ENCODE results near the gene ZNF230. TPM values are rescaled to one million over a fixed set of nuclear protein-coding genes. Genes with fewer than 3 reads are reported as not detected.

Gene ZNF230
- 1 to 10 TPM; 4.6 to 8.0 (median 5.2) TPM for total RNA-seq

DNA sequence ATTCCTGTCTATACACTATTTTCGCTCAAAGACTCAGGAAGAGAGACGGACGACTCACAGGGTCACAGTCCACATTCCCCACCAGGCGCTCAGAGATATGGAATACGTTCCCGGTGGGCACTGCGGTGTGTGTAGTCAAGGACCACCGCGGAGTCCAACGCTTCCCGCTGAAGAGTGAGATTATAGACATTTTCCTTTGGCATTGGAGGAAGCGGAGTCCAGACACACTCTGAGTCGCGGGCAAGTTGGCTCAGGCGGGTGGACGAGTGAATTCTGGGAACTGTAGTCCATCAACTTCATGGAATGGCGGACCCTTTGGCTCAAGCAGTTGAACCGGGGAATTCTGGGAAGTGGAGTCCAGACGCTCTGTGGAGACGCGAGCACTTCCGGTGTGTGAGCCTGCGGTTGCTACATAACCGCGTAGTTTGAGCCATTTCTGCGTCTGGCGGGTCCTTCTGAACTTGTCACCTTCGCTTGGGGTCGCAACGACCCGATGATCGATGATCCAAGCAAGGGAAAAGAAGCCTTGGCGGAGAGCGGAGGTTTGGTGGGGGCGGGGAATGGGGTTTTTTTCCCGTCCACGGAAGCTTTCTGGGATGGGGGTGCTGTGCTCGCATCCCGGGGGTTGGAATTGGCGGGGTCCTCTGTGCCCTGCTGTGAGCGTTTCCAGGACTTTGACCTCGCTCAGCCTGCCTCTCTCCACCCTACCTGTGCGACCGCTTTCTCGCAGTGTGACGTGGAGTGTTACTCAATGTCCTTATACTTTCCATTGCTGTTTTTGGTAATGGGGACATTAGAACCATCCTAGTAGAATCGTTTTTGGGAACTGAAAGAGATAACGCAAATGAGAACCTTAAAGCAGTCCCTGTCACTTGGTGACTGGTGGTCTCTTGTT lies at the start of gene ZNF230:
ZNF230 (plus strand) TSS at position 392 of the 895 bp plus-strand sequence. CDS start 4,122 bp downstream, outside the sequence.
- Histone ChIP-seq H3K27ac (peak within 1 kb of the TSS in 1 of 3 donors; percentile 21), H3K4me1 (peaks cover 0 to 7% of the 10 kb centered on the region in 2 donors), H3K9me3 (no peaks in the 10 kb centered on the region), H3K36me3 (peaks cover 6 to 9% of the 10 kb centered on the region in 2 donors), H3K27me3 (no peaks in the 10 kb centered on the region), H3K4me3 (replicated peaks in 1 of 3) (peak within 1 kb of the TSS; percentile 19 to 88 (median 72))
- DNase-seq, result peak; percentile 90
- TF ChIP-seq, protein P1, sequence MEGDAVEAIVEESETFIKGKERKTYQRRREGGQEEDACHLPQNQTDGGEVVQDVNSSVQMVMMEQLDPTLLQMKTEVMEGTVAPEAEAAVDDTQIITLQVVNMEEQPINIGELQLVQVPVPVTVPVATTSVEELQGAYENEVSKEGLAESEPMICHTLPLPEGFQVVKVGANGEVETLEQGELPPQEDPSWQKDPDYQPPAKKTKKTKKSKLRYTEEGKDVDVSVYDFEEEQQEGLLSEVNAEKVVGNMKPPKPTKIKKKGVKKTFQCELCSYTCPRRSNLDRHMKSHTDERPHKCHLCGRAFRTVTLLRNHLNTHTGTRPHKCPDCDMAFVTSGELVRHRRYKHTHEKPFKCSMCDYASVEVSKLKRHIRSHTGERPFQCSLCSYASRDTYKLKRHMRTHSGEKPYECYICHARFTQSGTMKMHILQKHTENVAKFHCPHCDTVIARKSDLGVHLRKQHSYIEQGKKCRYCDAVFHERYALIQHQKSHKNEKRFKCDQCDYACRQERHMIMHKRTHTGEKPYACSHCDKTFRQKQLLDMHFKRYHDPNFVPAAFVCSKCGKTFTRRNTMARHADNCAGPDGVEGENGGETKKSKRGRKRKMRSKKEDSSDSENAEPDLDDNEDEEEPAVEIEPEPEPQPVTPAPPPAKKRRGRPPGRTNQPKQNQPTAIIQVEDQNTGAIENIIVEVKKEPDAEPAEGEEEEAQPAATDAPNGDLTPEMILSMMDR (IDR thresholded peaks at IDR 0.05), result no peak
- TF ChIP-seq POLR2A (IDR thresholded peaks at IDR 0.05), result peak in 1 of 2 donors; percentile 25
- intact Hi-C loops (cut with DNase I), result no loop called here
- WGBS, 2 donors, result 1% methylated on average over 43 to 44 of the region's 48 CpGs

DNA sequence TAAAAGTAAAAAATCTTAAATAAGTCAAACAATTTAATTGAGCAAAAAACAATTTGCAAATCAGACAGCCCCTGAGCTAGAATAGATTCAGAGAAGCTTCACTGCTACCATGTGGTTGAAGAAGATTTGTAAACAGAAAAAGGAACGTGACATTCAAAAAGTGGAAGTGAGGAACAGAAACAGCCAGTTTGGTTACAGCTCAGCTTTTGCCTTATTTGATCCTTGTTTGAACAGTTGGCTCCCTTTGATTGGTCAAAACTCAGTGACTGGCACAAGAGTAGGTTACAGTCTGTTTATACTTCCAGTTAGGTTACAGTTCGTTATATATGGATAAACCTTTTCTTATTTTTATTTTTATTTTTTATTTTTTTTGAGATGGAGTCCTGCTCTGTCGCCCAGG lies 45.9 kb upstream of the ZNF230 start:
- H3K9me3 ChIP-seq, result peaks cover 4% of the 10 kb centered on the region
- 92% methylated on average over 3 of the region's 3 CpGs for WGBS, 2 donors
- no peaks in the 10 kb centered on the region for H3K4me1 ChIP-seq
- no peak overlapping the region for H3K27ac ChIP-seq
- no peaks in the 10 kb centered on the region for H3K27me3 ChIP-seq
- no peak for TF ChIP-seq POLR2A (IDR thresholded peaks at IDR 0.05)
- TF ChIP-seq, protein P1 (IDR thresholded peaks at IDR 0.05), result no peak
- intact Hi-C loops (cut with DNase I), result no loop called here
- peaks cover 4 to 6% of the 10 kb centered on the region in 2 donors for H3K36me3 ChIP-seq
- no peak for DNase-seq
- no peak overlapping the region for H3K4me3 ChIP-seq (replicated peaks in 1 of 3)

DNA sequence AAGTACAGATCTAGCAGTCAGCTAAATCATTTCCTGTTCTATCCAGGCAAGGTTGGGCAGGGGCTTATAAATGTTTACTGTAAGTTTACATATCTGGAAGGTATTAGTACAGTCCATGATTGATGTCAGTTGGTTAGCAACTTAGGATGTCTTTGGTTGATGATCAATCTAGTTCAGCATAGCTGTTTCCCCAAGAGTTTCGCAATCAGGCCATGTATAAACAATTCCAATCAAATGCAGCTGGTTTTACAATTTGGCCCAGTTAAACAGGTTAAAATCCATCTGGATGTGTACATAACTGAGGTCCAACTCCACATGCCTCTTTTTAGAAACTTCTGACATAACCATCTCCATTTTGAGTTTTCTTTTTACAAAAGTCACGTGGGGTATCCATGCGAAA lies 44.9 kb upstream of the ZNF230 start:
- Histone ChIP-seq H3K27me3 (no peaks in the 10 kb centered on the region), H3K27ac (no peak overlapping the region), H3K4me1 (no peaks in the 10 kb centered on the region), H3K9me3 (peaks cover 6% of the 10 kb centered on the region), H3K36me3 (peaks cover 5 to 6% of the 10 kb centered on the region in 2 donors), H3K4me3 (replicated peaks in 1 of 3) (no peak overlapping the region)
- intact Hi-C loops (cut with DNase I), result no loop called here
- DNase-seq, result no peak
- TF ChIP-seq, protein P1 (IDR thresholded peaks at IDR 0.05), result no peak
- no peak for TF ChIP-seq POLR2A (IDR thresholded peaks at IDR 0.05)
- 95 to 99% methylated on average over 3 of the region's 3 CpGs for WGBS, 2 donors

DNA sequence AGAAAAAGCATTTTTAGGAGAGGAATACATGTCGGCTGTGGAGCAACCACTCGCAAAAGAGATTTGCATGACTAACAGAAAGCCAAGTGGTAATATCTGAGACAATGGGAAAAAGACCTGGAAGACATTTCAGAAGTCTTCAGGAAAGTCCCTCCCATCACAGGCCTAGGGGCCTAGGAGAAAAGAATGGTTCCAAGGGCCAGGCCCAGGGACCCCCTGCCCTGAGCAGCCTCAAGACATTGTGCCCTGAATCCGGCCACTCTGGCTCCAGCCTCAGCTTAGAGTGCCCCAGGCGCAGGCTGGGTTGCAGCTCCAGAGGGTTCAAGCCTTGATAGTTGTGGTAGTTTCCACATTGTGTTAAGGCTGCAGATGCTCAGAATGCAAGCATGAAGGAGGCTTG lies 42.3 kb upstream of the ZNF230 start:
- intact Hi-C loops (cut with DNase I), result loop anchor here (10.0 kb wide), 3 partner anchors 56 to 524 kb away; partner anchors contain the start of gene ZNF233
- Histone ChIP-seq H3K4me3 (replicated peaks in 1 of 3) (no peak overlapping the region), H3K4me1 (no peaks in the 10 kb centered on the region), H3K9me3 (peaks cover 16% of the 10 kb centered on the region), H3K36me3 (peaks cover 19 to 20% of the 10 kb centered on the region in 2 donors), H3K27me3 (no peaks in the 10 kb centered on the region), H3K27ac (no peak overlapping the region)
- DNase-seq, result no peak
- WGBS, 2 donors, result 52 to 66% methylated on average over 3 to 4 of the region's 4 CpGs
- no peak for TF ChIP-seq POLR2A (IDR thresholded peaks at IDR 0.05)
- TF ChIP-seq, protein P1 (IDR thresholded peaks at IDR 0.05), result no peak
